Right lobe of liver (tissue), 6 donors: Measurements from ENCODE around the gene C4BPB. TPM values are rescaled to one million over a fixed set of nuclear protein-coding genes. Genes with fewer than 3 reads are reported as not detected.
A peak's percentile ranks its signal among the peaks of the same experiment; 100 is the strongest.

Experiments
- ATAC-seq, 4 donors: fragments of 200-7000 bp; cut with Tn5 transposase; one replicate each; pipeline ENCODE4 v1.9.1; 2020; ENCODE audit warnings: mild to moderate bottlenecking in 4 of 4, moderate library complexity in 4 of 4
- DNase-seq, 3 donors: peaks; one replicate each; pipeline ENCODE4 v3.0.0-alpha.2; 2020
- H3K27ac ChIP-seq, 3 donors: fragments of 200-600 bp; one replicate each; pipeline ENCODE4 v1.8.0; 2022
- H3K27me3 ChIP-seq, 2 donors: fragments of 200-600 bp; one replicate each; pipeline ENCODE4 v1.8.0; 2022
- H3K36me3 ChIP-seq, 4 donors: fragments of 200-600 bp; sonication (generic) in 1 of 4; one replicate each; pipeline versions ENCODE4 v1.5.1 to v1.8.0; 2017 to 2022; ENCODE audit warnings: control low read depth in 1 of 4
- H3K4me1 ChIP-seq, 4 donors: fragments of 200-600 bp; sonication (generic) in 1 of 4; one replicate each; pipeline versions ENCODE4 v1.5.1 to v1.8.0; 2017 to 2022; ENCODE audit warnings: control low read depth in 1 of 4
- H3K4me3 ChIP-seq, 3 donors: fragments of 200-600 bp; one replicate each; pipeline ENCODE4 v1.8.0; 2022
- H3K9me3 ChIP-seq, 4 donors: fragments of 200-600 bp; sonication (generic) in 1 of 4; one replicate each; pipeline versions ENCODE4 v1.5.1 to v1.8.0; 2017 to 2022; ENCODE audit warnings: control low read depth in 1 of 4
- POLR2A ChIP-seq: fragments of 450-650 bp; IDR thresholded peaks from one replicate; pipeline ENCODE4 v1.6.1; 2017; ENCODE audit warnings: antibody characterized with exemption, mild to moderate bottlenecking
- WGBS: methylation state at CpG from one replicate; pipeline ENCODE4 v1.1.6; 2018; ENCODE audit warnings: low coverage, low lambda C conversion rate; ENCODE audit not compliant: insufficient coverage; ENCODE audit errors: missing lambda C conversion rate; 5-methylcytosine and 5-hydroxymethylcytosine counted together
- intact Hi-C, 2 donors: fragments of 100-400 bp; cut with DNase I; formaldehyde crosslinking; loops; one replicate each; pipeline versions ENCODE4 v1.11.2 to v1.14.1; 2022
- total RNA-seq, 6 experiments: library from RNA; depleted of rRNA in 2 of 6; stranded (reverse); fragments of >200 nt in 2 of 6; fragmentation: NEBNext Ultra II Directional in 3 of 6; extraction: Animal tissue kit (Norgen Biotek cat#: 25700) in 3 of 6; gene quantifications; one replicate each; pipeline versions ENCODE4 v1.1.0 to v1.2.4, GENCODE V29; 2016 to 2023
- TF ChIP-seq, protein P1 (sequence below), 4 donors: fragments of 200-600 bp in 3 of 4; fragments of 450-650 bp in 1 of 4; IDR thresholded peaks; one replicate each; pipeline versions ENCODE4 v1.5.1 to v1.8.0; 2016 to 2022; ENCODE audit warnings: antibody characterized with exemption in 4 of 4, mild to moderate bottlenecking in 2 of 4
- donor health status: DM: no; HTN: yes; CAD: no.
- donor health status: DM: no; HTN: no; CAD: no.
- donor health status: DM: no; HTN: no; CAD: no.
- donor health status: DM: no; HTN: yes; CAD: no.
- donor health status: DM: no; HTN: yes; CAD: no.

Gene C4BPB
- total RNA-seq, 6 experiments from 2014 or later: 156 to 328 (median 226) TPM

DNA sequence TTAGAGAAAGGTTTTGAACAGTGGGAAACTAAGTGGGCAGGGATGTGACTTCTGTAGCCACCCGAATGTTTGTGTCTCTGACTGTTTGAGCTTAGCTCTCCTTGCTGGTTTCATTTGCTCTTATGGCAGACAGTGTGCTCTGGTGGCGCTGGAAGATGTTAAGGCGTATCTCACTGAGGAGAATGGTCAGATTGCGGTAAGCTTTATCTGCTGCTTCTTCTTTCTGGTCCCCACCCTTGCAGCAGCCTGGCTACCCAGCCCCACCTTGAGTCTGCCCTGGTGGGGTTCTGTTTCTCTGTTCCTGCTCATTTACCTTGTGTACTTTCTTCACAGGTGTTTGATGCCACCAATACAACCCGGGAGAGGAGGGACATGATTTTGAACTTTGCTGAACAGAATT, 25.6 kb upstream of the C4BPB start:
- intact Hi-C loops: no loop called here
- no peak for ATAC-seq
- H3K36me3 ChIP-seq: peaks cover 0 to 37% (median 8%) of the 10 kb centered on the region in 4 donors
- no peak for TF ChIP-seq POLR2A
- TF ChIP-seq, protein P1, sequence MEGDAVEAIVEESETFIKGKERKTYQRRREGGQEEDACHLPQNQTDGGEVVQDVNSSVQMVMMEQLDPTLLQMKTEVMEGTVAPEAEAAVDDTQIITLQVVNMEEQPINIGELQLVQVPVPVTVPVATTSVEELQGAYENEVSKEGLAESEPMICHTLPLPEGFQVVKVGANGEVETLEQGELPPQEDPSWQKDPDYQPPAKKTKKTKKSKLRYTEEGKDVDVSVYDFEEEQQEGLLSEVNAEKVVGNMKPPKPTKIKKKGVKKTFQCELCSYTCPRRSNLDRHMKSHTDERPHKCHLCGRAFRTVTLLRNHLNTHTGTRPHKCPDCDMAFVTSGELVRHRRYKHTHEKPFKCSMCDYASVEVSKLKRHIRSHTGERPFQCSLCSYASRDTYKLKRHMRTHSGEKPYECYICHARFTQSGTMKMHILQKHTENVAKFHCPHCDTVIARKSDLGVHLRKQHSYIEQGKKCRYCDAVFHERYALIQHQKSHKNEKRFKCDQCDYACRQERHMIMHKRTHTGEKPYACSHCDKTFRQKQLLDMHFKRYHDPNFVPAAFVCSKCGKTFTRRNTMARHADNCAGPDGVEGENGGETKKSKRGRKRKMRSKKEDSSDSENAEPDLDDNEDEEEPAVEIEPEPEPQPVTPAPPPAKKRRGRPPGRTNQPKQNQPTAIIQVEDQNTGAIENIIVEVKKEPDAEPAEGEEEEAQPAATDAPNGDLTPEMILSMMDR (IDR thresholded peaks at IDR 0.05): no peak
- no peaks in the 10 kb centered on the region for H3K9me3 ChIP-seq
- 96% methylated on average over 4 of the region's 5 CpGs for WGBS
- H3K27ac ChIP-seq: no peak overlapping the region
- H3K27me3 ChIP-seq: no peaks in the 10 kb centered on the region
- H3K4me3 ChIP-seq: no peak overlapping the region
- no peak for DNase-seq
- no peaks in the 10 kb centered on the region for H3K4me1 ChIP-seq

DNA sequence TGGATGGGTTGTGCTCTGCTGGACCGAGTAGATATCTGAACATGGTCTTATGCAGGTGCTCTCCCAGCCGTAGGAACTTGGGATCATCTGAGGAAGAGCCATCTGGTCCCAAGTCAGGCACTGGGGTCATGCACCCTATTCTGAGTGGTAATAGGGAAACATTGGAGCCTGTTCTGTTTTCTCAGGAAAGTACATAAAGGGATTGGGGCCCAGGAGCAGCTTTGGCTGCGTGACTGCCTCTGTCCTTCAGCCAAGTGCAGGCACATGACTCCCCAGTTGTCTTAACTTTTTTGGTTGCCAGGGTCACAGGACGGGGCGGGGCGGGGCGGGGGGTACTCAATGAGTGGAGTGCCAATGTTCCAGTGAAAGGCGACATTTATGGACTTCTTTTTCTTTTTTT, 24.1 kb upstream of the C4BPB start:
- no peak overlapping the region for H3K4me3 ChIP-seq
- no peak overlapping the region for H3K27ac ChIP-seq
- no peaks in the 10 kb centered on the region for H3K27me3 ChIP-seq
- TF ChIP-seq POLR2A: no peak
- TF ChIP-seq, protein P1 (IDR thresholded peaks at IDR 0.05): no peak
- no peaks in the 10 kb centered on the region for H3K9me3 ChIP-seq
- WGBS: 90% methylated on average over 5 of the region's 8 CpGs
- peaks cover 0 to 41% (median 8%) of the 10 kb centered on the region in 4 donors for H3K36me3 ChIP-seq
- intact Hi-C loops: no loop called here
- no peaks in the 10 kb centered on the region for H3K4me1 ChIP-seq
- ATAC-seq (peak in 2 of 4 donors; percentile 13 to 70), DNase-seq (no peak)

DNA sequence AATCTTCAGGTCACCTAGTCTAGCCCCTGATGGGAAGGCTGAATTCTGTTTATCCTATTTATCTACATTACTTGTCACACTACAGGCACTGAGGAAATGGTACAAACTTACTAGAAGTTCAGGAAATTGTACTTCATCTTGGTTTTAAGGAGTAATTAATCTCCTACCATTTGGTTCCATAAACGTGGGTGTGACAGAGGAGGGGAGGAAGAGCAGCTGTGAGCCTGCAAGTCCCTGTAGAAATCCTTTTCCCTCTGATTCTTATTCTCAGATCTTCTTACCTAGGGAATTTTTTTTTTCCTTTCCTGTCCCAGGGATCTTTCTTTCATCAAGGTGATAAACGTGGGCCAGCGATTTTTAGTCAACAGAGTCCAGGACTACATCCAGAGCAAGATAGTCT, 21.5 kb upstream of the C4BPB start:
- intact Hi-C loops: no loop called here
- H3K36me3 ChIP-seq: peaks cover 0 to 38% (median 7%) of the 10 kb centered on the region in 4 donors
- ATAC-seq (no peak), DNase-seq (no peak)
- TF ChIP-seq, protein P1 (IDR thresholded peaks at IDR 0.05): no peak
- no peak for TF ChIP-seq POLR2A
- no peak overlapping the region for H3K27ac ChIP-seq
- H3K4me1 ChIP-seq: no peaks in the 10 kb centered on the region
- no peak overlapping the region for H3K4me3 ChIP-seq
- H3K27me3 ChIP-seq: no peaks in the 10 kb centered on the region
- H3K9me3 ChIP-seq: no peaks in the 10 kb centered on the region
- WGBS: 56% methylated on average over 3 of the region's 3 CpGs

DNA sequence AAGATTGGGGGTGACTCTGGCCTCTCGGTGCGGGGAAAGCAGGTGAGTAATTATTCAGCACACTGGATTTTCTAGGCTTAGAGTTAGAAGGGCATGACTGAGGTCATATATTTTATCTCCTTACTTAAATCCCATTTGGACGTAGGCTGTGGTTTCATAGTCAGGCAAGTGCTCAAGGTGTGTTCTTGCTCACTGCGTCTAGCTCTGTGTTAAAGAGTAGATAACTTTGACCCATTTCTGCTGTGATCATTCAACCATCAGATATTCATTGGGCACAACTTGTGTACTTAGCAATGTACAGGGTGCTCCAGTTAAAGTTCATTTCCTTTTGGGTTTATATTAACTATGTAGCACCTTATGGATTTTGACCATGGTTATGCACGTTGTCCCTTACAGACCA, 21.0 kb upstream of the C4BPB start:
- intact Hi-C loops: no loop called here
- no peak for ATAC-seq
- DNase-seq: no peak
- H3K4me3 ChIP-seq: no peak overlapping the region
- H3K27me3 ChIP-seq: no peaks in the 10 kb centered on the region
- H3K9me3 ChIP-seq: no peaks in the 10 kb centered on the region
- TF ChIP-seq, protein P1 (IDR thresholded peaks at IDR 0.05): no peak
- no peak for TF ChIP-seq POLR2A
- peaks cover 0 to 33% (median 5%) of the 10 kb centered on the region in 4 donors for H3K36me3 ChIP-seq
- 89% methylated on average over 4 of the region's 5 CpGs for WGBS
- H3K4me1 ChIP-seq: no peaks in the 10 kb centered on the region
- no peak overlapping the region for H3K27ac ChIP-seq

DNA sequence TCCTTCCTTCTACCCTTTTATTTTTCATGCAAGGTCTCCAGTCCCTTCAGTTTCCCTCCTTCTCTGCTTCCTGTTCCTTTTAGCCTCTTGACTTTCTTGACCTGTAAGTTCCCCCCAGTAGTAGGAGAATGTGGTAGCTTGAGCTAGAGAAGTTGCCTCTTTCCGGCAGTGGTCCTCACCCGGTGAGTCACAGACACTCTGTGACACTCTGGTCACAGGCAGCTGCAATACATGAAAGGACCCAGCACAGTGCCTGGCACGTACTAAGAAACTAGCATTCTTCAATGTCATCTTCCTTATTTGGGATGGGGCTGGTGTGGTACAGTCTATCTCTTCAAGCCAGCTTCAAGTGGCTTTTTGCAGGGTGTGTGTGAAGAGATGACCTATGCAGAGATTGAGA, 19.6 kb upstream of the C4BPB start:
- Histone ChIP-seq H3K9me3 (no peaks in the 10 kb centered on the region), H3K4me1 (no peaks in the 10 kb centered on the region), H3K36me3 (peaks cover 0 to 30% (median 3%) of the 10 kb centered on the region in 4 donors), H3K4me3 (no peak overlapping the region), H3K27me3 (no peaks in the 10 kb centered on the region), H3K27ac (no peak overlapping the region)
- TF ChIP-seq, protein P1 (IDR thresholded peaks at IDR 0.05): no peak
- no peak for TF ChIP-seq POLR2A
- DNase-seq (no peak), ATAC-seq (peak in 3 of 4 donors; percentile 26 to 40 (median 27))
- intact Hi-C loops: no loop called here
- WGBS: 71% methylated on average over 3 of the region's 3 CpGs
